ENCODE results near the gene MUC5B.

- TF ChIP-seq ATF6 (CRISPR knock-in tag; IDR thresholded peaks at IDR 0.05) = no peak
- no peak for TF ChIP-seq CTCF (IDR thresholded peaks at IDR 0.05)
- no peak for TF ChIP-seq RELA (CRISPR knock-in tag; IDR thresholded peaks at IDR 0.05; ENCODE audit: borderline replicate concordance)
- TF ChIP-seq MXD4 (CRISPR knock-in tag; IDR thresholded peaks at IDR 0.05; ENCODE audit: borderline replicate concordance) = no peak
- TF ChIP-seq ZNF121 (CRISPR knock-in tag; IDR thresholded peaks at IDR 0.05) = no peak
- TF ChIP-seq MAX (CRISPR knock-in tag; IDR thresholded peaks at IDR 0.05) = no peak
- TF ChIP-seq FOXK1 (CRISPR knock-in tag; IDR thresholded peaks at IDR 0.05) = no peak
- TF ChIP-seq NR3C1 (CRISPR knock-in tag; conservative IDR thresholded peaks at IDR 0.05; ENCODE audit: low read depth) = no peak
- TF ChIP-seq IRF1 (CRISPR knock-in tag; IDR thresholded peaks at IDR 0.05) = no peak
- TF ChIP-seq JUN (CRISPR knock-in tag; IDR thresholded peaks at IDR 0.05) = no peak
- no peak for TF ChIP-seq CREB1 (CRISPR knock-in tag; IDR thresholded peaks at IDR 0.05)
- no peak for TF ChIP-seq ZNF138 (CRISPR knock-in tag; conservative IDR thresholded peaks at IDR 0.05)
- no peak for TF ChIP-seq ETV6 (CRISPR knock-in tag; IDR thresholded peaks at IDR 0.05)
Measured at GRCh38 chr11:1219446-1219833, 3.4 kb upstream of the MUC5B start.

Data from WTC11 (cell line).